DMS114 treated with DMSO at 0.1 percent for 48 hours (cell line): ENCODE measurements around the gene ETF1.

Experiments
- DNase-seq: peaks from one replicate; lab custom pipeline; 2025; ENCODE audit not compliant: unreplicated experiment; lab: John Stamatoyannopoulos, UW

Gene ETF1

DNA sequence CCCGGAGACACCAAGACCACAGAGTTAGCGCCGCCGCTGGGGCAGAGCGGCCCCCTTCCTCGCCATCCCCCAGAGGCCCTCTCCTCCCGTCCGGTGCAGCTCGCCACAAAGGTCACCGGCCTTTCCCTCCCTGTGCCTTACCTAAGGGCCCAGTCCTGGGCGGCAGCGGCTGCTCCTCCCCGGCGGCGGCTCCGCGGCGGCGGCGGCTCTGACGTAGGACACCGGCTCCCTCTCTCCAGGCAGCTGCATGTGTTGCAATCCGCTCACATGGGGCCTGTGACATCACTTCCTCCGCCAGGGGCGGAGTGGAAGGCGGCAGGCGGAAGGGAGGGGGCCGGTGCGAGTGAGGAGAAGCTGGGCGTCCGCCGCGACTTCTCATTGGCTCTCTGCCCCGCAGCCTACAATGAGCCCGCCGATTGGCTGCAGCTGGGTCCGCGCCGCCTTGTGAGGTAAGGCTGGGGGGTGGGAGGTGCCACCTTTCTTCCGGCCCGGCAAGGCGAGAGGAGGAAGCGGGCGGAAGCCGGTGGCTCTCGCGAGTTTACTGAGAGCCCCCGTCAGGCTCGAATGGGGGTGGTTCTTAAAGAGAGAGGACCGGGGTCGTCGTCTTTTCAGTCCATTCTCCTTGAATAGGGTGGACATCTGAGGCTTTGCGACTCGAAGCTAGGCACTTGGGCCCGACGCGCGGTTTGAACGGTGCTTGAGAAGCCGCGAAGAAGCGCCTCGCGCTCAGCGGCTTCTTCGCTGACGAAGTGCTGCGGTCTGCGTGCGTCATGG lies at the start of gene ETF1:
TSS of gene ETF1 (minus strand) at position 281 of the 774 bp plus-strand sequence. CDS start 318 bp downstream, outside the sequence.
- peak; percentile 99 for DNase-seq

- no peak for DNase-seq
Observed at GRCh38 chr5:138588013-138588788, 45.2 kb upstream of the ETF1 start.

GRCh38 chr5:138585157-138585556 lies 42.1 kb upstream of the ETF1 start:
- DNase-seq = no peak

DNA sequence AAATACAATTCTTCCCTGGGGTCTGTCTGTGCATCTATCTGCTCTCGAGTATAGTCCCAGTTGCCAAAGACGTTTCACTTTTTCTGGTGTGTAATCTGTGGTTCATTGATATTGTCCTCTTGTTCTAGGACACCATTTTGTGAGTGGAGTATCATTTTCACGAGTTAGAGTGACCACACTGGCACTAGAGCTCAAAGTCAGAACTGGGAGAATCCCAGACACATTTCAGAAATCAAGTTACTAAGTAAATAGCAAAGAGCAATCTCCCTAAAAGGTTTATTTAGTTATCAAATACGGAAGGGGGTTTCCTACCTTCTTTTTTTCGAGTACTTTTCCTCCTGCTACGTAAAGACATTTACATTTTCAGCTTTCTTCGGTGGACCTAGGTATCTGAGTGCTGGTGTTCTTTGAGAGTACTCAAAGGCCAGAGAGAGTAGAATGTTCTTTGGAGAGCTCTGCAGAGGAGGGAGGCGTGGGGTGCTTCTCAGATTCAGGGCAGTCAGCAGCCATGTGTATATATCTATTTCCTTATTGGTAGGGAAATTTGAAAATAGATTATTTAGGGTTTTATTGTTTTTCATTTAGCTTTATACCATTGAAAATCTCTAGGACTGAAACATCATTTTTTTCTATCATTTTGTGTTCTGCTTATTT lies 41.1 kb upstream of the ETF1 start:
- no peak for DNase-seq

GRCh38 chr5:138582959-138583358 lies 39.9 kb upstream of the ETF1 start:
- DNase-seq = no peak

DNA sequence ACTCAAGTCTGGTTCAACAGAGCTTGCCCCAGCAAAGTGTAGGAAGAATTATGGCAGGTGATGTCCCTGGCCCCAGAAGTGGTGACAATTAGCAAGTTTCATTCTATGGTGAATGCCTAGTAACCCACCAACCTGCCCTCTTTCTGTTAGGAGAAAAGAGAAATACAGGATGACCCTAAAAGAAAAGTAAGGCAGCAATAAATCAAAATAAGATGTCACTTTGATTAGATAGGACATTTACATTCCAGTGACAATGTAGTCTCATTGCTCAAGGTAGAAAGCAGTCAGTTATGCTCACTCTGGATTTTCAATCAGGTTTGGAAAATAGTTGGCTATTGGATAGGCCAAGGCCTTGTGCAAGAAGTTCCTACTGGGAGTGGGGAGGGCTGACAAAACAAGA lies 37.7 kb upstream of the ETF1 start:
- no peak for DNase-seq

GRCh38 chr5:138580001-138580400 lies 37.0 kb upstream of the ETF1 start:
- DNase-seq = no peak

- no peak for DNase-seq
Observed at GRCh38 chr5:138579517-138579863, 36.5 kb upstream of the ETF1 start.

- no peak for DNase-seq
Observed at GRCh38 chr5:138577452-138577851, 34.4 kb upstream of the ETF1 start.

DNA sequence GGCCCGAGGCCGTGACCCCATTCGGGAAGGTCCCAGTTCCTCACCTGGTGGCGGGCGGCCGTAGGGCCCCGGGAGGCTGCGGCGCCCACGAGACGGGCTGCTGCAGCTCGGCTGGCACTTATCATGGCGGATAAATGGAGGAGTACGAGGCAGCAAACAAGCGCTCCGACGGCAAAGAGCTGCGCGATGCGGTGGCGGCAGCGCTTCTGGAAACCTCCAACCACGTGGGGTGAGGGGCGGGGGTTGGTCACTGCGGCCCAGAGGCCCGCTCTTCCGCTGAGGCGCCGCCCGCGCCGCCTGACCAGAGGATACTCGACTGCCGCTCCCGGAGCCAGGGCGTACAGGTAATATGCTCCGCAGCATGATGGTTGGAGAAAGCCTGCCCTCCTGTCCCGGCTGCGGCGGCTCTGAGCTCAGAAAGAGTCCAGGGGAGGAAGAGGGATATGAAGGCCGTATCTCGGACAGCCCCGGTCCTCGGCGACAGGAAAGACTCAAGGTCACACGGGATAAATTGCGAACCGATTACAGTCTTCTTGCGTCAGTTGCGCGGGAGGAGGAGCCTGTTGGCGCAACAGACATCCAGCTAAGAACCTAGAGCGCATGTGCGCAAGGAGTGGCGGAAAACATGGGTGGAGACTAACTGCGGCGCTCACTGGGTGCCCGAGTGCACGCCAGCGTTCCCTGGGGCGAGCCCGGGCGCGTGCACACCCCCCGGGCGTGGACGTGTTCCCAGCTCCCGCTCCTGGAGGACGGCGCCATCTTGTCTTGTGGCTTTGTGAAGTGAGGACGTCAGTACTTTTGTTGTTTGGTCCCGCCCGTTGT lies 32.4 kb upstream of the ETF1 start, which contains the start of gene HSPA9:
TSS of gene HSPA9 (minus strand) at position 208 of the 822 bp plus-strand sequence. CDS start at position 125, 83 bp downstream.
- DNase-seq = peak; percentile 99

DNA sequence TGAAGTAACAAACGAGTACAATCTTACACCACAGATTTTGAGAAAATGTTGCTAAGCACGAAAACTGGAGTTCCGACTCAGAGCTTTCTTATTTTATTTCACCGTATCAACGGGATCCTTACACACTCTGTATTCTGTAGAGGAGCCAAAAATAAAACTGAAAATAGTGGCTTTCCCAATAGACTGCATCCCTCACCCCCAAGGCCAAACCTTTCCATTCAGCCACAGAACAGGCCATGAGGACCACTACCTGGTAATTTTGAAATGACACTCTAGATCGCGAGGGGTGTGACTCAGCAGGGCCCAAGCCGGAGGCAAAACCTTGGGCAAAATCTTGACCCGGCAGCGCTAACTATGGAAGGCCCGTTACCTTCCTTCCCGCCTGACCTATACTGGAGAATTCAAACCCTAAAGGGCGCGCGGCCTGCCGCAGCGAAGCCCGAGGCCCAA lies 31.7 kb upstream of the ETF1 start:
- DNase-seq = no peak

- DNase-seq = no peak
Observed at GRCh38 chr5:138573949-138574670, 31.1 kb upstream of the ETF1 start.

GRCh38 chr5:138573223-138573622 lies 30.2 kb upstream of the ETF1 start:
- DNase-seq = no peak

GRCh38 chr5:138570871-138571270 lies 27.8 kb upstream of the ETF1 start:
- DNase-seq = no peak

DNA sequence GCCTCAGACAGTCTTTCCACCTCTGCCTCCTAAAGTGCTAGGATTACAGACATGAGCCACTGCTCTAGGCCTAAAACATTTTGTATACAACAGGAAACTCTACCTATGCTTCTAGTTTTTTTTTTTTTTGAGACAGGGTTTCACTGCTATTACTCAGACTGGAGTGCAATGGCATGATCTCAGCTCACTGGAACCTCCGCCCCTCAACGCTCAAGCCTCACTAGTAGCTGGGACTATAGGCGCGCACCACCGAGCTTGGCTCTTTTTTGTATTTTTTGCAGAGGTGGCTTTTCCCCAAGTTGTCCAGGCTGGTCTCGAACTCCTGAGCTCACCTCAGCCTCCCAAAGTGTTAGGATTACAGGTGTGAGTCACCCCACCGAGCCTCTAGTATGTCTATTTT lies 26.7 kb upstream of the ETF1 start:
- DNase-seq = no peak

DNA sequence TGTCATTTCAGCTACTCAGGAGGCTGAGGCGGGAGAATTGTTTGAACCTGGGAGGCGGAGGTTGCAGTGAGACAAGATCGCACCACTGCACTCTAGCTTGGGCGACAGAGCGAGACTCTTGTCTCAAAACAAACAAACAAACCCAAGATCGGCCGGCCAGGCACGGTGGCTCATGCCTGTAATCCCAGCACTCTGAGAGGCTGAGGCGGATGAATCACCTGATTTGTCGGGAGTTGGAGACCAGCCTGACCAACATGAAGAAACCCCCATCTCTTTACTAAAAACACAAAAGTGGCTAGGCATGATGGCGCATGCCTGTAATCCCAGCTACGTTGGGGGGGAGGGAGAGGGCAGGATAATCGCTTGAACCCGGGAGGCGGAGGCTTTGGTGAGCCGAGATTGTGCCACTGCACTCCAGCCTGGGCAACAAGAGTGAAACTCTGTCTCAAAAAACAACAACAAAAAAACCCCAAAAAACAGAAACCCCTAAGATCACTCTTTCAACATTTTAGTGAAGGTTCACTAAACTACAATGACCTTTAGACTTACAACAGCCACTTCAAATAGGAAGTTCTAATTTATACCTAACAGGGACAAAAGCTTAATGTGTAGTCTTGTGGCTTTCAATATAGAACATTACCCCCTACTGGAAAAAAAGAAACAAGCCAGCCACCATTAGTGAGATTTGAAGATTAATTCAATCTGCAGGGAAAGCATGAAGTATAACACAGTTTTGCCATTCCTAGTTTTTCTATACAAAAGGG lies 25.2 kb upstream of the ETF1 start:
- DNase-seq = no peak

- DNase-seq = no peak
Observed at GRCh38 chr5:138566792-138567191, 23.8 kb upstream of the ETF1 start.

DNA sequence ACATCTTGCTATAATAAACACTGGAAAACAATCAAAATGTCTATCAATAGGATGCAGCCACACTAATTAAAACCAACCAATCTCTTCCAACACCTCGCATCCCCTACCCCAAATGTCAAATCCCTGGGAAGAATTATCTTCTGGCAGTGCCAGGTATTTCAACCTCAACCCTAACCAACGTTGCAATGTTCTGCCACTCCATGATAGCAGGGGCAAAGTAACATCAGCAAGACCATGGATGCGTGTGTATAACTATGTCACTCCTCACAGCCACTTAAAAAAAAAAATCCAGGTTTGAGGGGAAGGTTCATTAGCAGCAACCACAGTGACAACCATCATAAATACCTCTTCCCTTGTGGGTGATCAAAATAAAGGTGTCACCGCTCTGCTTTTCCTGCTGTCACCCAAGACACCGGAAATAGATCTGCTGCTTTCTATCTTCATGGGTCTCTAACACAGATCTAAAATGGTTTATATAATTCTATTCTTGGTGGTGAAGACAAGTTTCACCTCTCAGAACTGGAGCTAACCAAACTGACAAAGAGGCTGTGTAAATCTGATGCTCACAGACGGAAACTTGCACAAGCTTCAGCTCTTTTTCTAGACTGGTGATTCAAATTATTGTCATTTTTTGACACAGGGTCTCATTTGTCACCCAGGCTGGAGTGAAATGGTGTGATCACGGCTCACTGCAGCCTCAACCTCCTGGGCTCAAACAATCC lies 22.2 kb upstream of the ETF1 start:
- DNase-seq = no peak

DNA sequence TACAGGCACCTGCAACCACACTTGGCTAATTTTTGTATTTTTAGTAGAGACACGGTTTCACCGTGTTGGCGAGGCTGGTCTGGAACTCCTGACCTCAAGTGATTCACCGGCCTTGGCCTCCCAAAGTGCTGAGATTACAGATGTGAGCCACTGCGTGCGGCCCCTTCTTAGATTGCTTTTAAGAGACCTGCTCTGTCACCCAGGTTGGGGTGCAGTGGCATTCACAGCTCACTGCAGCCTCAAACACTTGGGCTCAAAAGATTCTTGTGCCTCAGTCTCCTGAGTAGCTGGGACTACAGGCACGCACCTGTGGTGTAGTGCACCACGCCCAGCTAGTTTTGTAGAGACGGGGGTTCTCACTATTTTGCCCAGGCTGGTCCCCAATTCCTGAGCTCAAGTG lies 21.2 kb upstream of the ETF1 start:
- no peak for DNase-seq
